Measurements from ENCODE around the gene LYPLAL1.
"Not testable (repeated sequence)": the region's sequence is repeated elsewhere in the genome, so short reads cannot be mapped to it uniquely, and the experiment has no call there.

LYPLAL1 gene

DNA sequence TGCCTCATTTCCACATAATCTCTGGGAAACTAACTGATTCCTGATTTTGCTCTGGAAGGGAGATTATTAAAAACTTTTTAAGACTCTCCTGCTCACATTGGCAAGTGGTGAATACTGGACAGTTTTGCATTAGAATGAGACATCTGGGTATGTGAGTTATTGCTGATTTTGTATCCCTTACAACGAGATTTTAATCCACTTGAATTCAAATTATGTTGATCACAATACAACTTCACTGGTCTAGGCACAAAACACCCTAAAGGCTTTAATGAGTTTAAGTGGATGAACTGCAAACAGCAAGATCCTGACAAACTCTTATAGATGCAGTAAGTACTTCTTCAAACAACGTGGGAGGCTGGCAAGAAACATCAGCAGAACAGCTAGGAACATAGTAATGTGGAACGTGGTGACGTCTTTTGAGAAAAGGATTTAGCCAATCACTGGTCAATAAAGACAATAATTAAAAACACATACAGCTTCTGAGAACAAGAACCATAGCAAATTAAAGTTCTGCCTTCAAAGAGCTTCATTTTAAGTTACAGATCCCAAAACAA, 10.2 kb upstream of the LYPLAL1 start:
- no peak for DNase-seq (ENCODE audit: low read depth in 3 of 3)

DNA sequence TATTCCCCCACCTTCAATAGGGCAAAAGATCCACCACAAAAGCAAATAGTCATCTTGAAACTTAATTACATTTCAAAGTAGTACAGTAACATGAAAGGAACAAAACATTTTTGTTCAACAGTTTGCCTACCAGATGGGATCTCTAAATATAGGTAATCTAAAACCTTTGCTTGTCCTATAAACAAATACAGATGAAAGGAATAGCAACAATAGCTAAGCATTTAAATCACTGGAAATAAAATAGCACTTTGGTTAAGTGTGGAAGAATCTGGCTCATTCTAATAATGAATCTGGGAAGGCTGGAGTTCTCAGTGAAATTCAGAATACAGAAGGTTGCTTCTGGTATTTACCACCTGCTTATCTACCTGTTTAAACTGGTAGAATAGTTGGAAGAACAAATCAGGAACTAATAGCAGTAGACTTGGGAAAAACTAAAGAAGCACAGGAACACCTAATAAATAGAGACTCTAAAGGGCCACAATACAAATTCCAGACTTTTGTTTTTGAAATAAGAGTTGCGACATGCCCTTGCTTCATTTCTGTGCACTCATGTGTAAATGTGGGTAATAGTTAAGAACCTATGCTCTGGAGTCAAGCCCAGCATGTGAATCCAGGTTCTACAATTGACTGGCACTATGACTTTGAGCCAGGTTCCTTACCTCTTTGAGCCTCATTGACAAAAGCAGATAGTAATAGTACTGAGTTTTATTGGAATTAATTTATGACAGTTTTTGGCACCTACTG, 2.3 kb upstream of the LYPLAL1 start:
- no peak for DNase-seq (ENCODE audit: low read depth in 3 of 3)

DNA sequence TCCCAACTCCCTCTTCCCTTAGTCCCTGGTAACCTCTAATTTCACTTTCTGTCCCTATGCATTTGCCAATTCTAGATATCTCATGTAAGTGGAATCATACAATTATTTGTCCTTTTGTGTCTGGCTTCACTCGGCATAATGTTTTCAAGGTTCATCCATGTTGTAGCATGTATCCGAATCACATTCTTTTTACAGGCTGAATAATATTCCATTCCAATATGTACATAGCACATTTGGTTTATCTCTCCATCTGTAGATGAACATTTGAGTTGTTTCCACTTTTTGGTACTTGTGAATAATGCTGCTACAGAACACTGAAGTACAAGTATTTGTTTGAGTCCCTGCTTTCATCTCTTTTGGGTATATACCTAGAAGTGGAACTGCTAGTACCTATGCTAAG, 857 bp upstream of the LYPLAL1 start:
- no peak for DNase-seq (ENCODE audit: low read depth in 3 of 3)

DNA sequence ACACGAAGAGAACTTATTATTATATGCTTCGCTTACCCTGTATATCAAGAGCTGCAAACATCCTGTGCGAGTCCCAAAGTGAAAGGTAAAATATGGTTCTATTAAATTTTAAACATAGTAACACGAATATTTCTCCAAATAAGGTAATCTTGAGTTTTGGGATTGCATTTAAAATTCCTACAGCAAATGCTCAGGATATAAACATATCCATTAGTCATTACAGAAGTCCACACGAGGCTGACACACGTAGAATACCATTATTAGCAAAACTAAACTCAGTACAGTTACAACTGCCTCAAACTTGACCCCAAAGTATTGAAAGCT, 282 bp upstream of the LYPLAL1 start:
- DNase-seq (ENCODE audit: low read depth in 3 of 3), result no peak

DNA sequence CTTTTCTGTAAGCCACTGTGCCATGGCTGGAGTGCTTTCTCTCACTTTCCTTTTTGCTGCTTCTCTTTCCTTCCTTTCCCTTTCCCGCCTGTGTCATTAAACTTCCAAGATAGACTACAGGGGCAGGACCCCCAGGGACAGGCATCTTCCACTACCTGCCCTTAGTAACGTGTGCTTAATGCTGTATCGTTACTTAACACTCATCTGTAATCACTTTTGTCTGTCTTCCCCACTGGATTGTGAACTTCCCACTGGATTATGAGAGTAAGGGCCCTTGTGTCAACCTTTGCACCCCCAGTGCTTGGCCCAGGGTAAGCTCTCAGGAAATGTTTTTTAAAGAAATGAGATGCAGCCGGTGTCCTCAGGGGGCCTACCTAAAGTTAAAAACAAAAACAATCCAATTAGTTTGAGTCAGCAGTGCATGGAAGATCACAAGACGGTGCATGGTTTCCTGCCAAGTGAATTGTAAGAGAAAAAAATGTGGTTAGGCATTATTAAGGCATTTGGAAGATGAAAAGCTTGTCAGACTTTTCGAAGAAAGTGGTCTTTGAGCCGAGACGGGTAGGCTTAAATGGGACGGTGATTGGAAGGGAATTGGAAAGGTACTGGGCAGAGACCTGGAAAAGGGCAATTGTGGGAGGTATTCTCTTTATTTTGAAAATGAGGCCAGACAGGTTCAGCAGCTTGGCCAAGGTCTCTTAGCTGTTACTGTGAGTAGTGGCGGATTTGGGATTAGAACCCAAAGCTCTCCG, 958 bp downstream of the LYPLAL1 start:
- no peak for DNase-seq (ENCODE audit: low read depth in 3 of 3)

DNA sequence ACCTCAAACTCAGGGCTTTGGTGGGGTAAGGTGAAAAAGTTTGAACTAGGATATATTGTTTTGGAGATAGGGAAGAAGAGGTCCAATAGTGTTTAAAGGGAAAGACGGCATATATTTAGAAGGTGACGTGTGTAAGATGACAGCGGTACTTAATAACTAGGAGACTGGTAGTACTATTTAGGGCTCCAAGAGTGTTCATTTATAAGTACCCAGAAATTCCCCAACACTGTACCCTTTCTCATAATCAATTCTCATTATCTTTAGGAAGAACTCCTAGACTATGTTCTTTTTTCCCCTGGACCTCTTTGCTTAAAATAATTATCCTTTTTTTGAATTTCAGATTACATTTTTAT, 1.5 kb downstream of the LYPLAL1 start:
- DNase-seq (ENCODE audit: low read depth in 3 of 3), result no peak

DNA sequence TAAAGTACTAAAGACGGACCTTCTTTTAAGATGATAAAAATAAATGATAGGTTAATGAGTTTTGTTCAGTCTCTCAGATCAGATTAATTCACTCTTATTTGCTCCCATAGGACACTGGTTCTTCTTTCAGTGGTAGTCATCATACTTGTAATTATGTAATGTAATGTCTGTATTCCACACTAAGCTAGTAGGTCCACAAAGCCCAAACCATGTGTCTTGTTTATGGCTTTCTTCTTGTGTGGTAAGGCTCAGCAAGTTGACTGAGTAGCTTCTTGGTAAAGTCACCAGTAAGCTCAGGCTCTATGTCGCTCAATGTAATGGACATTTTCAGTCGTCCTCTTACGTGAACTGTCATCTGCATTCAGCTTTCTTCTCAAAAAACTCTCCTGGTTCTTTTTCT, 2.5 kb downstream of the LYPLAL1 start:
- DNase-seq (ENCODE audit: low read depth in 3 of 3), result no peak

DNA sequence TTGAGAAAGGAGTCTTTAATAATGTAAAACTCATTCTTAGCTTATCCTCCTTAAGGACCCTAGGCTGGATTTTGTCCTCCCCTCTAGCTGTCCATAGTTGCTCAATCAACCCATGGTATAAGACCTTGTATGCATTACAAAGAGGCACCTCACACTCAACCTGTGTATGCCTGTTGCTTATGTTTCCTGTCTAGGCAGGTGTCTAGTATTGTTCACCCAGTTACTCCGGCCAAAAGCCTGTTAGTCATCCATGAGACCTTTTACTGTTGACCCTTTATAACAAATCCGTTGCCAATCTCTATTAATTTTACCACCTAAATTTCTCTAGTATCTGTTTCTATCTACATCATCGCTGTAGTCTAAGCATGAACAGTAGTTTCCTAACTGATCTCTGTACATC, 3.7 kb downstream of the LYPLAL1 start:
- DNase-seq (ENCODE audit: low read depth in 3 of 3), result no peak

DNA sequence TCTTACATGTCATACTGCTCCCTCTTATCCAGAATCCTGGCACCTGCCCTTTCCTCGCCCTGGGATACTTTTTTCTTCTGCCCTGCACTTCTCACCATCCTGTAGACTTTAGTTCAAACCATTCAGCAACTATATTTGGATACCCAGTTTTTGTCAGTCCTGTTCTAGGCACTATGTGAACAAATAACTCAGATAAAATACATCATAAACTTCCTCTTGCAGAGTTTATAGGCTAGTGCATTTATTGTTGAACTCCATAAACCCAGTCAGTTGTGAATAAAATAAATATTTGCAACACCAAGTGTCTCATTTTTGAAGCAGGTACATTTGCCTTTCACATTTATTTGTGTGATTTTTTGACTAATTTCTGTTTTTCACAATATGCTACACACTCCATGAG, 4.3 kb downstream of the LYPLAL1 start:
- DNase-seq (ENCODE audit: low read depth in 3 of 3), result no peak

DNA sequence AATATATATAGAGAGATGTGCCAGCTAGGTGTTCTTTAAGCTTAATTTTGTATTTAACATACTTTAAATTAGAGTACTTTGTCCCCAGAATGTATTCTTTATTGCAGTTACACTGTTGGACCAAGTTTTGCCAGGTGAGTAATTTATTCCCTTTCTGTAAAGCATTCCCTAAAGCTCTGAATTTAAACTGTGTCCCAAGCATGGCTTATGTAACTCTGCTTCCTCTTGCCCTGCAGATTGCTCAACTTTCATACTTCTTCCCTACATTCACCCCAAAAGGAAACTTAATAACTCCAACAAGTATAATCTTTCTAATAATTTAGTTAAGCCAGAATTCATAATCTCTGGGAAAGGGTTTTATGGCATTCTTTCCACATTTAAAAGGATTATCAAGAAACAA, 5.6 kb downstream of the LYPLAL1 start:
- DNase-seq (ENCODE audit: low read depth in 3 of 3), result no peak

DNA sequence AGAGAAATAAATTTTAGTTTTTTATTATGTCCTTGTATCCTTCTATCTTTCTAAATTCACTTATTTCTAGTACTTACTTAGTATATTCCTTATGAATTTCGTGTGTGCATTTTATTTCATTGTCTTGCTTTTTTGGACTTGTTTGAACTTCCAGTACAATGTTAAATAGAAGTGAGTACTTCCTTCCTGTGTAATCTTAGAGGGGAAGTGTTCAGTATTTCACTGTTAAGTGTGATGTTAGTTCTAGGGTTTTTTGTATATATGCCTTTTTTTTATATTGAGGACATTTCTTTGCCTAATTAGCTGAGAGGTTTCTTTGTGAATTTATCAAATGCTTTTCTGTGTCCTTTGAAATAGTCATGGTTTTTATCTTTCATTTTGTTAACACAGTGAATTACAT, 10.7 kb downstream of the LYPLAL1 start:
- no peak for DNase-seq (ENCODE audit: low read depth in 3 of 3)

DNA sequence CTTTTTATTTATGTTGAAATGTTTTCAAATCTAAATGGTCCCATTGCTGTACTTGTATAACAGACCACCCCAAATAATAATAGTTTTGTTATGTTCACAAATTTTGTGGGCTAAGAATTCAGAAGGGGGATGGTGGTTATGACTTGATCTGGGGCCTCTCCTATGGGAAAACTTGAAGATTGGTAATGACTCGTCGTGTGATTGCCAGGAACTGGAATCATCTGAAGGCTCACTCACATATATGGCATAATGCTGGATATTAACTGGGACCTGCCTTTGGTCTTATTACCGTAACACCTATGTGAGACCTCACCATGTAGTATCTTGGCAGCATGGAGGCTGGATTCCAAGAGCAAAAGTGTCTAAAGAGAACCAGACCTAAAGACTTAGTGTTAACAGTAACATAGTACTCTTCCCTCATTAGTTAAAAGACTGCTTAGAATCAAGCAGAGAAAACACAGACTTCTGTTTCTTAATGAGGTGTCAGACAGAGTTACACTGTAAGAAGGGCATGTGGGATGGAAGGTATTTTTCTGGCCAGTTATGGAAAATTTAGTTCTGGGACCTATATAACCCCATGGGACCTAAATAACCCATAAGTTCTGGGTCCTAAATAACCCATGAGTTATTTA, 11.9 kb downstream of the LYPLAL1 start:
- no peak for DNase-seq (ENCODE audit: low read depth in 3 of 3)

DNA sequence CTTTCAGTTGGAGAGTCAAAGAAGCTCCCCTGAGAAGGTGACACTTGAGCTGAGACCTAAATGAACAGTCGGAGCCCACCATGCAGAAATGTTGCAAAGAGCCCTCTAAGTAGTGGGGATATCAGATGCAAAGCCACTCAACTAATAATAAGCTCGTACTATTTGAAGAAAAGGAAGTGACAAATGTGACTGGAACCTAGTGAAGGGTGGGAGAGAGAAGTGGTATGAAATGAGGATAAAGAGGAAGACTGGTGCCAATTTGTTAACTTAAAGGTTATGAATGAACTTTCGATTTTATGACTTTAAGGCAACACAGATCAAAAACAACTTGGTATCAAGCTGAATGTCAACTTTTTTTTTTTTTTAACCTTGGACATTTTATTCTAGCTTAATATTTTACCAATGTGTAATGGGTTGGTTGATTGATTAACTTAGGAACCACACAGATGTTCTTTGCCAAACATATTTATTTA, 14.7 kb downstream of the LYPLAL1 start:
- no peak for DNase-seq (ENCODE audit: low read depth in 3 of 3)

DNA sequence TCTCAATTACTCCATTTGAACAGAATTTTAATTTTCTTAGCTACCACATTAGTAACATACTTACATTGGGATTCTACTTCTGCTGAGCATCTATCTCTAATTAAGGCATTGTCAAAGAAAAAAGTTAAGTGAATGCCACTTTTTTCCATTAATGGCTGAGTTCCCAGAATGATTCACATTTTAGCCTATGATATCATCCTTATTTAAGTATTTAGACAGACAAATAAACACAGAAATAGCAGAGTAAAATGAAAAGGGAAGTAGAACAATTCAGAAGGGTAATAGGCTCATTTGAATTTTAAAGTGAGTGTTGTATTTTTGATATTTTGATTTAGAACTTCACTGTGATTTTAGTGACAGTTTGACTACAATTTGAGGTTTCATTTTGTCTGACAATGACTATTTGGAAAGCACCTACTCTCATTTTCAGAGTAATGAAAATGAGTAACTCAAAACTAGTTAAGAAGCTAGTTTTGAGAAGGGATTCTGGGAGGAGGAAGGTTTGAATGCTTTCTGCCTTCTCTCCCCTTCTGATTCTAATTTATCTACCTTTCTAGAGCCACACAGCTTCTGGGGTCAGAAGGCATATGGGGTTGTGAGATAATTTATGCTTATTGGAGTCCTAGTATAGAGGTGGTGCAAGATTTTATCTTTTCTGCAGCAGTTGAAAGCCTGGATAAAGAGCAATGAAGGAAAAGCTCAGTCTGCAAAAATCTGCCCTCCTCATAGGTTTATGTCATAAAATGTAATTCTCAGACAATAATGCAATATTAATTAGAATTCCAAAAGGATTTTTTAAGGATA, 15.5 kb downstream of the LYPLAL1 start:
- DNase-seq (ENCODE audit: low read depth in 3 of 3), result no peak

DNA sequence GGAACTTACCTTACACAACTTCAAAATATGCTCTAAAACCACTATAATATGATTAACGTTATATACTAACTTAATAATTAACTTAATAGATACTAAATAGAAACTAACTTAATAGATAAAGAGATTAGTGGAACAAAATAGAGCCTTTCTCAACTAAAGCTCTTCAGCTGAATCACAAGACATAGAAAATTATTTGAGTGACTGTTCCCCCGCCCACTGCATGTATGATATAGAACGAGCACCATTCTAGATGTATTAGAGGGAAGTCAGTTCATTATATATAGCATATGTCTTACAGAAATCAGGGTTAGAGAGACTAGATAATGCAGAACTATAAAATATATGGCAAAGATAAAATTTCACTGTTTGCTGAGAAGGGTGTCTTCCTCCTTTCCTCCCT, 16.3 kb downstream of the LYPLAL1 start:
- no peak for DNase-seq (ENCODE audit: low read depth in 3 of 3)

DNA sequence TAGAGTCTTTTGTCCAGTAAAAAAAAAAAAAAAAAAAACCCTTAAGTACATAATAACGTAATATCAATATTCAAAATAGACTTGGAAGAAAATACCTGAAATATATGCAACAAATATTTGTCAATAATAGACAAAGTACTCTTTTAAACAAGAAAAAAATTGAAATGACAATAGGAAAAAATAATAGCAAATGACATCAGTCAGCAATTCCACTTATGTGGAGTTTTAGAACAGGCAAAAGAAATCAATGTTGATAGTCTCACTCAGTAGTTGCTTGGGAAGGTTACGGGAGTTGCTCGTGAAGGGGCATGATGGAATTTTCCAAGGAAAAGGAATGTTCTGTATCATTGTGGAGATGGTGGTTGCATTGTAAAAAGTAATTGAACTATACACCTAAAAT, 16.9 kb downstream of the LYPLAL1 start:
- DNase-seq (ENCODE audit: low read depth in 3 of 3), result no peak

DNA sequence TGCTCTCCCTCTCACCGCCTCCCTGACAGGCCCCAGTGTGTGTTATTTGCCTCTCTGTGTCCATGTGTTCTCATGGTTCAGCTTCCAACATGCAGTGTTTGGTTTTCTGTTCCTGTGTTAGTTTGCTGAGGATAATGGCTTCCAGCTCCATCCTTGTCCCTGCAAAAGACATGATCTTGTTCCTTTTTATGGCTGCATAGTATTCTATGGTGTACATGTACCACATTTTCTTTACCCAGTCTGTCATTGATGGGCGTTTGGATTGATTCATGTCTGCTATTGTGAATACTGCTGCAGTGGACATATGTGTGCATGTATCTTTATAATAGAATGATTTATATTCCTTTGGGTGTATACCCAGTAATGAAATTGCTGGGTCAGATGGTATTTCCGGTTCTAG, 22.2 kb downstream of the LYPLAL1 start:
- not testable (repeated sequence) for DNase-seq (ENCODE audit: low read depth in 3 of 3)

DNA sequence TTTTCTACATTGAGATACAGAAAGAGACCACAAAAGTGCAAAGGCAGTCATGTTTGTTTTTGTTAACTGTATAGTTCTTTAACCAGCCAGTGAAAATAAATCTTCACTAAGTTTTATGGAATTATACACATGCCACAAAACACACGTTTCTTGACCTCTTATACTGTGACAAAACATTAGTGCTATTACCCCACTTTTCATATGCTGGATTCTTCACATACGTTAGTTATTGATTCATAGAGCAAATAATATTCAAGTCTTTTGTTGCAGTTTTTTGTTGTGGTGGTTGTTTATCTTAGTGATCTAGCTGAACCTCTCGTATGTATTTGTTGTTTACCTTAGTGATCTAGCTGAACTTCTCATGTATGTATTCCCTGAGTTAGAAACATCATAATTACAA, 28.0 kb downstream of the LYPLAL1 start:
- no peak for DNase-seq (ENCODE audit: low read depth in 3 of 3)

DNA sequence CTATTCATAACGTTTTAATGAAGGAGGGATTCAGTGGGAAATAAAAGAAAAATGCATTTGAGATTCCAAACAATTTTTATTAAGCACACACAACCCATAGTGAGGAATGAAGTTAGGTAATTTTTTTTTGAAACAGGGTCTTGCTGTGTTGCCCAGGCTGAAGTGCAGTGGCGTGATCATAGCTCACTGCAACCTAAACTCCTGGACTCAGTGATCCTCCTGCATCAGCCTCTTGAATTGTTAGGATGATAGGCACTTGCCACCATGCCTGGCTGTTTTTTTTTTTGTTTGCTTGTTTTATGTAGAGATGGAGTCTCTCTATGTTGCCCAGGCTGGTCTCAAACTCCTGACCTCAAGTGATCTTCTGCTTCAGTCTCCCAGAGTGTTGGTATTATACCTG, 28.9 kb downstream of the LYPLAL1 start:
- DNase-seq (ENCODE audit: low read depth in 3 of 3), result no peak

DNA sequence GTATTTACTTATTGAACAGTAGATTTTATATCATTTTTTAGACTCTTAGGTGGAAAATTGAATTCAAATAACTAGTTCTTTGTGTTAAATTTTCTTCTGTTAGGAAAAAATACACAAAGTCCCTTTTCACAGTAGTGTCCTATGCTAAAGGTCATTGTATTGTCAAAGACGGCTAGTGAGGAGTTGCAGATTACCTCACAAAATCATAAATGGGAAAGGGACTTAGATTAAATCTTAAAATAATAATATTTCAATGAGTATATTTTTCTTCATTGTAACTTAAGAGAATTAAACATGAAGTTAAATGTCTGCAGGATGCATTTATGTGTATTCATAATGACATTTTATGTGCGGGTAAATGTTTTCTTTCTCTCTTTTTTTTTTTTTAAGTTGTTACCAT, 32.7 kb downstream of the LYPLAL1 start:
- DNase-seq (ENCODE audit: low read depth in 3 of 3), result no peak

DNA sequence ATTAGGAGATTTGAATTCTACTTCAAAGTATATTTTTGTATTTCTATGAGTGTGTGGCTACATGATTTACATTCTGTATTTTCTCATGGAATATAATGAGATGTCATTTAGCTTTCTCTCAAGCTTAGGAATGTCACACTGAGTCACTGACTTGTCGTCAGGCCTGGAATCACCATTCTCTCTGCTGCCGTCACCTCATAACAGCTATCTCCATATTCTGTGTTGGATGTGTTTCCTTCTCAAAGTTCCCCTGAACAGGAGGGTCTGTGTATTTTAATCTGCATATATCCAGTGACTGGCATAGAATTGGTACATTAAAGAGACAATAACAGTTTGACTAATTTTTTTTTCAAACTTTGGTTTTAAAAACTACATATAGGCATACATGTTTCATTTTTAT, 35.9 kb downstream of the LYPLAL1 start:
- DNase-seq (ENCODE audit: low read depth in 3 of 3), result no peak

DNA sequence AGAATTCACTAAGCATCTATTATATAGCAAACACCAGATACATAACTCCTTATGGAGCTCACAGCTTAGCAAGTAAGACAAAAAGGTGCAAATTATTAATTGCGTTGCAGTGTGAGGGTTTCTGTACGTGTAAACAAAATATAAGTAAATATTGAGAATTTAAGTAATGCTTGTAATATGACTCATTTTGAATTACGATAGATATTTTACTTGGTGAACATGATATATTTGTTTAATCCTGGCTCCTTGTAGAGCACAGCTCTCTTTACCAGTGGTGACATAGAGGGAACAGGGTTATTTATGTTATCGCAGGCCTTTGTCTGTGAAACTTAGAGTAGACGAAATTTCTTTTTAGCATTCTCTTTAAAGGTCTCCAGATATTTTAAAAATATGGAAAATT, 36.4 kb downstream of the LYPLAL1 start:
- DNase-seq (ENCODE audit: low read depth in 3 of 3), result no peak
